ENCODE measurements around the gene MRTFB.

- TF ChIP-seq POLR2A (IDR thresholded peaks at IDR 0.05) (no peak), CTCF (IDR thresholded peaks at IDR 0.05) (no peak)
Observed at GRCh38 chr16:14203166-14203565, 132.0 kb downstream of the MRTFB start.
